ENCODE data around the gene COG5. TPM values are rescaled to one million over a fixed set of nuclear protein-coding genes. Genes with fewer than 3 reads are reported as not detected.

COG5 gene
- total and polyA plus RNA-seq, 10 of the 15 experiments (the other 5 are each of a cell fraction or from before 2014, with no cell fraction given): 5.5 to 27.9 (median 15.6) TPM

DNA sequence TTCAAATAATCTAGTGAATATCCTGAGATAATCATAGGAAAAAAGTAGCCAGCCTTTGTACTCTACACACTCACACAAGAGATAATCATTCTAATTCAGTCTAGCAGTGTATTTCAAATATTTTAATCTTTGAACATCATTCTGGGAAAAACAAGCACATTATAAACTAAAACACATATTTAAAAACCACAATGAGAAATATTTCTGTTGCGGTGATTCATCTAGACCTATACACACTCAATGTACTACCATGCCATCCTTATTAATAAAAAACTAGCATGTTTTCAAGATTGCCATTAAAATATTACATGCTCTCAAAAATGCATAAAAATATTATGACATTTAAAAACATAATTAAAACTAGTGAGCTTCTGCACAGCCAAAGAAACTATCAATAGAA, 11.8 kb downstream of the COG5 start:
- ChIA-PET POLR2A (no interaction called here), RAD21 (ENCODE audit: unreplicated experiment) (no interaction called here), SMC1A (ENCODE audit: uncharacterized antibody, unreplicated experiment) (interaction anchor here (1.3 kb wide), 1 partner anchor 88 kb away, joined by 3 read pairs; no protein-coding TSS in a partner anchor), CTCF (no interaction called here)
- DNase-seq (ENCODE audit: low read depth, low spot score) (no peak), FAIRE-seq (no peak), ATAC-seq (no peak)
- WGBS (ENCODE audit: insufficient coverage, insufficient replicate concordance, low lambda C conversion rate, missing lambda C conversion rate): 92% methylated on average over 1 of the region's 1 CpG
- H3K9me3 ChIP-seq (replicated peaks; ENCODE audit: control insufficient read depth, insufficient read depth, low read length): no peaks in the 10 kb centered on the region
- no TSS peak for BruUV-seq (replicated peaks)
- 0 out of 4 replicates have a peak, but pooled peaks cover 0 to 5% of the 10 kb centered on the region in 2 experiments for H3K36me3 ChIP-seq (ENCODE audit: control insufficient read depth in 2 of 2, insufficient read depth in 2 of 2, low read length in 1 of 2)
- no peaks in the 10 kb centered on the region for H3K4me1 ChIP-seq (ENCODE audit: control insufficient read depth, insufficient read depth, low read length)
- no peak overlapping the region for H3K9ac ChIP-seq (ENCODE audit: control insufficient read depth, insufficient read depth, low read length)
- TF ChIP-seq MEF2A (IDR thresholded peaks at IDR 0.05; ENCODE audit: insufficient read depth, low read depth, low read length) (no peak), POLR2AphosphoS5 (IDR thresholded peaks at IDR 0.05; ENCODE audit: low read length) (no peak), EGR1 (IDR thresholded peaks at IDR 0.05; ENCODE audit: borderline replicate concordance in 1 of 2, low read depth in 2 of 2, low read length in 2 of 2) (no peak), HCFC1 (IDR thresholded peaks at IDR 0.05; ENCODE audit: low read length) (no peak), CBX3 (IDR thresholded peaks at IDR 0.05; ENCODE audit: borderline replicate concordance, low read depth) (no peak), NFXL1 (IDR thresholded peaks at IDR 0.05; ENCODE audit: borderline replicate concordance) (no peak), SKIL (IDR thresholded peaks at IDR 0.05; ENCODE audit: low read depth, poor library complexity, severe bottlenecking) (no peak), RELA (IDR thresholded peaks at IDR 0.05; ENCODE audit: borderline replicate concordance, partially characterized antibody) (no peak), BMI1 (IDR thresholded peaks at IDR 0.05; ENCODE audit: borderline replicate concordance) (no peak), NBN (IDR thresholded peaks at IDR 0.05) (no peak), NR2F1 (conservative IDR thresholded peaks at IDR 0.05) (no peak), CREM (IDR thresholded peaks at IDR 0.05; ENCODE audit: low read depth) (no peak)
- TF ChIP-seq, protein P1, sequence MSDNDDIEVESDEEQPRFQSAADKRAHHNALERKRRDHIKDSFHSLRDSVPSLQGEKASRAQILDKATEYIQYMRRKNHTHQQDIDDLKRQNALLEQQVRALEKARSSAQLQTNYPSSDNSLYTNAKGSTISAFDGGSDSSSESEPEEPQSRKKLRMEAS (IDR thresholded peaks at IDR 0.05; ENCODE audit: low read depth, low read length): no peak
- no peaks in the 10 kb centered on the region for H4K20me1 ChIP-seq (ENCODE audit: control insufficient read depth, insufficient read depth)
- in situ Hi-C loops (cut with MboI): no loop called here
- H3K79me2 ChIP-seq (ENCODE audit: control insufficient read depth, insufficient read depth, low read length): no peaks in the 10 kb centered on the region
- no peak overlapping the region for H3K4me3 ChIP-seq
- no peak overlapping the region for H3K4me2 ChIP-seq (ENCODE audit: control insufficient read depth, insufficient read depth)
- H3K27ac ChIP-seq (ENCODE audit: control insufficient read depth, insufficient read depth): no peak overlapping the region
- no peak overlapping the region for H2AFZ ChIP-seq (ENCODE audit: control insufficient read depth, low read depth, low read length)
- intact Hi-C loops (cut with micrococcal nuclease; ENCODE audit: unreplicated experiment): no loop called here
- no peaks in the 10 kb centered on the region for H3K27me3 ChIP-seq (replicated peaks in 1 of 2; ENCODE audit: control insufficient read depth in 2 of 2, insufficient read depth in 2 of 2, low read length in 1 of 2)
